Measurements from ENCODE around the gene OSBP2. TPM values are rescaled to one million over a fixed set of nuclear protein-coding genes. Genes with fewer than 3 reads are reported as not detected.

The OSBP2 gene
- total RNA-seq, 3 donors from 2014 or later = 2.9 to 5.3 (median 3.4) TPM

- DNase-seq = no peak
- Histone ChIP-seq H3K9me3 (peaks cover 5% of the 10 kb centered on the region), H3K4me1 (ENCODE audit: low read depth) (no peaks in the 10 kb centered on the region), H3K4me3 (no peak overlapping the region), H3K36me3 (ENCODE audit: low read depth) (no peaks in the 10 kb centered on the region)
- intact Hi-C loops (cut with DNase I, micrococcal nuclease) = no loop called here
- TF ChIP-seq, protein P1, sequence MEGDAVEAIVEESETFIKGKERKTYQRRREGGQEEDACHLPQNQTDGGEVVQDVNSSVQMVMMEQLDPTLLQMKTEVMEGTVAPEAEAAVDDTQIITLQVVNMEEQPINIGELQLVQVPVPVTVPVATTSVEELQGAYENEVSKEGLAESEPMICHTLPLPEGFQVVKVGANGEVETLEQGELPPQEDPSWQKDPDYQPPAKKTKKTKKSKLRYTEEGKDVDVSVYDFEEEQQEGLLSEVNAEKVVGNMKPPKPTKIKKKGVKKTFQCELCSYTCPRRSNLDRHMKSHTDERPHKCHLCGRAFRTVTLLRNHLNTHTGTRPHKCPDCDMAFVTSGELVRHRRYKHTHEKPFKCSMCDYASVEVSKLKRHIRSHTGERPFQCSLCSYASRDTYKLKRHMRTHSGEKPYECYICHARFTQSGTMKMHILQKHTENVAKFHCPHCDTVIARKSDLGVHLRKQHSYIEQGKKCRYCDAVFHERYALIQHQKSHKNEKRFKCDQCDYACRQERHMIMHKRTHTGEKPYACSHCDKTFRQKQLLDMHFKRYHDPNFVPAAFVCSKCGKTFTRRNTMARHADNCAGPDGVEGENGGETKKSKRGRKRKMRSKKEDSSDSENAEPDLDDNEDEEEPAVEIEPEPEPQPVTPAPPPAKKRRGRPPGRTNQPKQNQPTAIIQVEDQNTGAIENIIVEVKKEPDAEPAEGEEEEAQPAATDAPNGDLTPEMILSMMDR (IDR thresholded peaks at IDR 0.05) = no peak
- ATAC-seq = no peak
Measured at GRCh38 chr22:30910358-30910757, 215.7 kb downstream of the OSBP2 start.

DNA sequence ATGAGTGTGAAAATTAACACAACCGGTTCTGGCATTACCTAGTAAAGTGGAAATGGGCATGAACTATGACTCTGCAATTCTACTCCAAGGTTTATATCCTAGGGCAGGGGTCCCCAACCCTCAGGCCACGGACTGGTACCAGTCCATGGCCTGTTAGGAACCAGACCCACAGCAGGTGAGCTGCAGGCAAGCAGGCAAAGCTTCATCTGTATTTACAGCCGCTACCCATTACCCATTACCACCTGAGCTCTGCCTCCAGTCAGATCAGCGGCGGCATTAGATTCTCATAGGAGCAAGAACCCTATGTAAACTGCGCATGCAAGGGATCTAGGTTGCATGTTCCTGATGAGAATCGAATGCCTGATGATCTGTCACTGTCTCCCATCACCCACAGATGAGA is 224.1 kb downstream of the OSBP2 start:
- intact Hi-C loops (cut with DNase I, micrococcal nuclease) = no loop called here
- H3K9me3 ChIP-seq = peaks cover 12% of the 10 kb centered on the region
- DNase-seq = no peak

GRCh38 chr22:30919973-30920372 is 225.3 kb downstream of the OSBP2 start:
- no peaks in the 10 kb centered on the region for H3K36me3 ChIP-seq (ENCODE audit: low read depth)
- ATAC-seq (no peak), DNase-seq (no peak)
- H3K9me3 ChIP-seq = peaks cover 12% of the 10 kb centered on the region
- peaks cover 4% of the 10 kb centered on the region for H3K4me1 ChIP-seq (ENCODE audit: low read depth)
- TF ChIP-seq, protein P1 (IDR thresholded peaks at IDR 0.05) = no peak
- intact Hi-C loops (cut with DNase I, micrococcal nuclease) = loop anchor here in 1 of 2 donors (5.0 kb wide), 1 partner anchor 158 kb away; no protein-coding TSS in a partner anchor
- H3K4me3 ChIP-seq = no peak overlapping the region

More for the DNA sequence above, 224.1 kb downstream of the OSBP2 start:
- H3K36me3 ChIP-seq (ENCODE audit: low read depth) = no peaks in the 10 kb centered on the region
- H3K4me1 ChIP-seq (ENCODE audit: low read depth) = peaks cover 4% of the 10 kb centered on the region
- H3K4me3 ChIP-seq = no peak overlapping the region
- TF ChIP-seq, protein P1 (IDR thresholded peaks at IDR 0.05) = no peak
- ATAC-seq = no peak

GRCh38 chr22:30920407-30920806 is 225.7 kb downstream of the OSBP2 start:
- intact Hi-C loops (cut with DNase I, micrococcal nuclease) = loop anchor here in 1 of 2 donors (5.0 kb wide), 1 partner anchor 158 kb away; no protein-coding TSS in a partner anchor

DNA sequence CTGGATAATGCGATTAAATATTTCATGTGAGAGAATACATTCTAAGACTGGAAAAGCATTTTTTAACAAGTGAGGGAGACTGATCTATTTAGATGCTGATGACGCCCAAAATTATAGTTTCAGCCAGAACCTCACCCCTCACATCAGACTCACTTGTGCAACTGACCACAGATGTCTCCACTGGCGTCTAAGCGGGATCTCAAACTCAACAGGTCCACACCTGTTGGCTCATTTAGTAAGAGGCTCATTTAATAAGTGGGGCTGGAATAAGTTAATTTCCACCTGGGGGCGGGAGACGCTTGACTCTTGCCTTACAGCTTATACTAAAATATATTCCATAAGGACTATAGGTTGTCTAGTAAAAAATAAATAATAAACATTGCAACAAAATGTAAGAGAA is 226.4 kb downstream of the OSBP2 start:
- no peak overlapping the region for H3K4me3 ChIP-seq
- DNase-seq (no peak), ATAC-seq (no peak)
- peaks cover 4% of the 10 kb centered on the region for H3K4me1 ChIP-seq (ENCODE audit: low read depth)
- peaks cover under 1% of the 10 kb centered on the region for H3K9me3 ChIP-seq
- intact Hi-C loops (cut with DNase I, micrococcal nuclease) = loop anchor here in 1 of 2 donors (5.0 kb wide), 1 partner anchor 159 kb away; no protein-coding TSS in a partner anchor
- TF ChIP-seq, protein P1 (IDR thresholded peaks at IDR 0.05) = no peak
- H3K36me3 ChIP-seq (ENCODE audit: low read depth) = no peaks in the 10 kb centered on the region

More at GRCh38 chr22:30920407-30920806, 225.7 kb downstream of the OSBP2 start:
- TF ChIP-seq, protein P1 (IDR thresholded peaks at IDR 0.05) = peak; percentile 90
- DNase-seq (peak; percentile 68 to 91 (median 84)), ATAC-seq (peak; percentile 78)
- Histone ChIP-seq H3K36me3 (ENCODE audit: low read depth) (no peaks in the 10 kb centered on the region), H3K9me3 (peaks cover 7% of the 10 kb centered on the region), H3K4me1 (ENCODE audit: low read depth) (peaks cover 4% of the 10 kb centered on the region), H3K4me3 (no peak overlapping the region)

All from mucosa of descending colon (tissue), 3 donors.